Smooth muscle cell (in vitro differentiated cells): Measurements from ENCODE around the gene FGF4. TPM values are rescaled to one million over a fixed set of nuclear protein-coding genes. Genes with fewer than 3 reads are reported as not detected.

Source experiments
- DNase-seq: peaks from one replicate; lab custom pipeline; 2025; ENCODE audit not compliant: unreplicated experiment; lab: John Stamatoyannopoulos, UW
- H2AFZ ChIP-seq: fragments of 200-600 bp; sonication (generic); 2 replicates; pipeline ENCODE4 v1.6.0; 2016; ENCODE audit warnings: antibody characterized with exemption, low read depth, mild to moderate bottlenecking
- H3F3A ChIP-seq: fragments of 200-600 bp; sonication (generic); 2 replicates; pipeline ENCODE4 v1.6.0; 2017; ENCODE audit warnings: antibody characterized with exemption, low read depth
- H3K27ac ChIP-seq: fragments of 200-600 bp; sonication (generic); 2 replicates; pipeline ENCODE4 v1.5.1; 2016; ENCODE audit warnings: low read depth, mild to moderate bottlenecking
- H3K27me3 ChIP-seq: fragments of 200-600 bp; sonication (generic); 2 replicates; pipeline ENCODE4 v1.6.1; 2016; ENCODE audit warnings: low read depth, mild to moderate bottlenecking
- H3K36me3 ChIP-seq: fragments of 200-600 bp; sonication (generic); 2 replicates; pipeline ENCODE4 v1.5.1; 2016; ENCODE audit warnings: low read depth
- H3K4me1 ChIP-seq: fragments of 200-600 bp; sonication (generic); 2 replicates; pipeline ENCODE4 v1.5.1; 2016; ENCODE audit warnings: low read depth
- H3K4me2 ChIP-seq: fragments of 200-600 bp; sonication (generic); 2 replicates; pipeline ENCODE4 v1.6.0; 2016; ENCODE audit warnings: mild to moderate bottlenecking
- H3K4me3 ChIP-seq: fragments of 200-600 bp; sonication (generic); 2 replicates; pipeline ENCODE4 v1.5.1; 2016; ENCODE audit warnings: mild to moderate bottlenecking
- H3K79me2 ChIP-seq: fragments of 200-600 bp; sonication (generic); 2 replicates; pipeline ENCODE4 v1.6.0; 2016; ENCODE audit warnings: low read depth, mild to moderate bottlenecking
- H3K9ac ChIP-seq: fragments of 200-600 bp; sonication (generic); 2 replicates; pipeline ENCODE4 v1.6.0; 2016; ENCODE audit warnings: low read depth
- H3K9me3 ChIP-seq: fragments of 200-600 bp; sonication (generic); replicated peaks from 2 replicates; pipeline ENCODE4 v1.5.1; 2016; ENCODE audit warnings: low read depth
- H4K20me1 ChIP-seq: fragments of 200-600 bp; sonication (generic); 2 replicates; pipeline ENCODE4 v1.6.0; 2016; ENCODE audit warnings: low read depth
- WGBS: methylation state at CpG from one replicate; pipeline ENCODE4 v1.1.7; 2016; ENCODE audit warnings: low lambda C conversion rate; 5-methylcytosine and 5-hydroxymethylcytosine counted together
- polyA plus RNA-seq: library from polyadenylated mRNA; unstranded; fragments of >200 nt; fragmentation: Nextera tagmentation; extraction: Ambion mirVana; gene quantifications from 2 replicates; pipeline ENCODE4 v1.2.1, GENCODE V29; 2016
- total RNA-seq: library from RNA; depleted of rRNA; stranded (reverse); fragments of >200 nt; gene quantifications from 2 replicates; pipeline ENCODE4 v1.2.3, GENCODE V29; 2014
- TF ChIP-seq, protein P1 (sequence below): fragments of 200-600 bp; sonication (generic); IDR thresholded peaks from 2 replicates; pipeline ENCODE4 v1.5.1; 2017; ENCODE audit warnings: borderline replicate concordance, mild to moderate bottlenecking, antibody characterized with exemption; ENCODE audit not compliant: insufficient read depth, poor library complexity, severe bottlenecking

Gene FGF4
- total and polyA plus RNA-seq, 2 experiments from 2014 or later, result not detected

DNA sequence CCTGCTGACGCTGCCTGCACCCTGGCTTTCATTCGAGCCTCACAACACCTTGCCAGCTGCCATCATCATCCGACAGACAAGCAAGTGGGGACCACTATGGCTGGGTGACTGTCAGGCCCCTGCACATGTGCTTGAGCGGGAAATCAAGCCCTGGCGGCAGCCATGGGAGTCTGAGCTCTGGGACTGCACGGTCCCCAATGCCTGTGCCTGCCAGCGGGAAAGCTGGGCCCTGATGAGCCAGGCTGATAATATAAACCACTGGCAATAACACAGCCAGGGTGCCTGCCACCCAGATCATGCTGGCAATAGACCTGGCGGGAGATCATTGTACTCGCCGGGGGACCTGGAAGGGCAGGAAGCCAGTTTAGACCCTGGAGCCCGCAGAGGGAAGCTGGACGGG lies 41.5 kb upstream of the FGF4 start:
- no peak overlapping the region for H3K27ac ChIP-seq
- peaks cover 71% of the 10 kb centered on the region for H3K27me3 ChIP-seq
- TF ChIP-seq, protein P1, sequence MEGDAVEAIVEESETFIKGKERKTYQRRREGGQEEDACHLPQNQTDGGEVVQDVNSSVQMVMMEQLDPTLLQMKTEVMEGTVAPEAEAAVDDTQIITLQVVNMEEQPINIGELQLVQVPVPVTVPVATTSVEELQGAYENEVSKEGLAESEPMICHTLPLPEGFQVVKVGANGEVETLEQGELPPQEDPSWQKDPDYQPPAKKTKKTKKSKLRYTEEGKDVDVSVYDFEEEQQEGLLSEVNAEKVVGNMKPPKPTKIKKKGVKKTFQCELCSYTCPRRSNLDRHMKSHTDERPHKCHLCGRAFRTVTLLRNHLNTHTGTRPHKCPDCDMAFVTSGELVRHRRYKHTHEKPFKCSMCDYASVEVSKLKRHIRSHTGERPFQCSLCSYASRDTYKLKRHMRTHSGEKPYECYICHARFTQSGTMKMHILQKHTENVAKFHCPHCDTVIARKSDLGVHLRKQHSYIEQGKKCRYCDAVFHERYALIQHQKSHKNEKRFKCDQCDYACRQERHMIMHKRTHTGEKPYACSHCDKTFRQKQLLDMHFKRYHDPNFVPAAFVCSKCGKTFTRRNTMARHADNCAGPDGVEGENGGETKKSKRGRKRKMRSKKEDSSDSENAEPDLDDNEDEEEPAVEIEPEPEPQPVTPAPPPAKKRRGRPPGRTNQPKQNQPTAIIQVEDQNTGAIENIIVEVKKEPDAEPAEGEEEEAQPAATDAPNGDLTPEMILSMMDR, result no peak

DNA sequence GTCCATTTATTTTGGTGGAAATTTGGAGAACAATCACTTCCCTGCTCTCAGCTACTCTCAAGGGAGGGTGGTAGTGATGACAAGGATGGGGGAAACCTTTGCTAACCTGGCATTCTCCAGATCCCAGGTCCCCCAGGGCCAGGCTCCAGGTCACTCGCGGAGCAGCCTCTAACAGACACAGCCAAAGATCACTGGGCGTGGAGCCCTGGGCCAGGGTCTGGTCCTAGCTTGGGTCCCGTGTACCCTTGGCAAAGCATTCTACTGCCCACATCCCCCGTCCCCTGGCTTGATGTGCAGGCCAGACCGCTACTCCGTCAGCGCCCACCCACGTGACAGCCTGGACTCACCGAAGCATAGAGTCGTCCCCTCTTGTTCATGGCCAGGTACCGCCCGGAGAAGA lies 40.8 kb upstream of the FGF4 start:
- 90% methylated on average over 13 of the region's 13 CpGs for WGBS
- H3K9ac ChIP-seq, result no peak overlapping the region
- no peak for DNase-seq
- H2AFZ ChIP-seq, result no peak overlapping the region
- H3K79me2 ChIP-seq, result no peaks in the 10 kb centered on the region
- no peak overlapping the region for H3K27ac ChIP-seq
- H3K36me3 ChIP-seq, result no peaks in the 10 kb centered on the region
- H3K27me3 ChIP-seq, result peaks cover 64% of the 10 kb centered on the region
- TF ChIP-seq, protein P1, result no peak
- peaks cover 14% of the 10 kb centered on the region for H3K4me1 ChIP-seq
- H3K9me3 ChIP-seq, result no peaks in the 10 kb centered on the region
- H3K4me2 ChIP-seq, result no peak overlapping the region
- no peak overlapping the region for H3K4me3 ChIP-seq
- no peaks in the 10 kb centered on the region for H3F3A ChIP-seq
- no peaks in the 10 kb centered on the region for H4K20me1 ChIP-seq

More for the DNA sequence above, 41.5 kb upstream of the FGF4 start:
- peaks cover 14% of the 10 kb centered on the region for H3K4me1 ChIP-seq
- H3K9me3 ChIP-seq, result no peaks in the 10 kb centered on the region
- H3F3A ChIP-seq, result no peaks in the 10 kb centered on the region
- no peak overlapping the region for H3K4me3 ChIP-seq
- no peak overlapping the region for H3K9ac ChIP-seq
- no peak overlapping the region for H3K4me2 ChIP-seq
- DNase-seq, result no peak
- H3K79me2 ChIP-seq, result no peaks in the 10 kb centered on the region
- 42% methylated on average over 12 of the region's 12 CpGs for WGBS
- H3K36me3 ChIP-seq, result no peaks in the 10 kb centered on the region
- no peaks in the 10 kb centered on the region for H4K20me1 ChIP-seq
- H2AFZ ChIP-seq, result no peak overlapping the region

DNA sequence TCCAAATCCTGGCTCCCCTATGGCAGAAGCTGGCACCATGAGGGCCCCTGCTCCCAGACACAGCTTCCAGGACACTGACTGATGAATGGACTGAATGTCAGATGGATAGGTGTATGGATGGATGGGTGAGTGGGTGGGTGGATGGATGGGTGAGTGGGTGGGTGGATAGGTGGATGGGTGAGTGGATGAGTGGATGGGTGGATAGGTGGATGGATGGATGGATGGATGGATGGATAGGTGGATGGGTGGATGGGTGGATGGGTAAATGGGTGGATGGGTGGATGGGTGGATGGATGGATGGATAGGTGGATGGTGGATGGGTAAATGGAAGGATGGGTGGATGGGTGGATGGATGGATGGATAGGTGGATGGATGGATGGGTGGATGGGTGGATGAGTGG lies 39.8 kb upstream of the FGF4 start:
- Histone ChIP-seq H3K27me3 (peaks cover 53% of the 10 kb centered on the region), H3K36me3 (no peaks in the 10 kb centered on the region), H3K9ac (no peak overlapping the region), H4K20me1 (no peaks in the 10 kb centered on the region), H3K9me3 (no peaks in the 10 kb centered on the region), H3K4me1 (peaks cover 14% of the 10 kb centered on the region), H3K79me2 (no peaks in the 10 kb centered on the region), H2AFZ (no peak overlapping the region), H3K27ac (no peak overlapping the region), H3K4me2 (no peak overlapping the region), H3F3A (no peaks in the 10 kb centered on the region), H3K4me3 (no peak overlapping the region)
- TF ChIP-seq, protein P1, result no peak
- DNase-seq, result no peak

DNA sequence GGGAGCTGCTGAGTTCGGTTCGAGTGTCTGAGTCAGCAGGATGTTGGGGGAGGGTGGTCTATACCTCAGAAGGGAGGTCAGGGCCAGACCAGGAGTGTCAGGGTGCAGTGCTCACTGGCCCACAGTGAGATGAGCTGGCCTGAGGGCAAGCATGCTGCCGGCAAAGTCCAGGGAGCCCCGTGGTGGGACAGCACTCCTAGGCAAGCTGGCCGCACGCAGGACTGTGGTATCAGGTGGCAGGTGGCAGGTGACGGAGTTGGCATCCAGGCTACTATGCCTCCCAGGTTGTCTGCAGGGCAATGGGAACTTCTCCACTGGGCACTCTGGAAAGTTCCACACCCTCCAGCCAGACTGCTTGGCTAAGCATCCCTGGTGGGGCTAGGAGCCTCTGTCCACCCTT lies 39.3 kb upstream of the FGF4 start:
- no peak for DNase-seq
- H2AFZ ChIP-seq, result no peak overlapping the region
- no peaks in the 10 kb centered on the region for H3F3A ChIP-seq
- no peak overlapping the region for H3K4me3 ChIP-seq
- no peaks in the 10 kb centered on the region for H3K79me2 ChIP-seq
- no peaks in the 10 kb centered on the region for H3K36me3 ChIP-seq
- no peak overlapping the region for H3K9ac ChIP-seq
- H3K27ac ChIP-seq, result no peak overlapping the region
- WGBS, result 66% methylated on average over 7 of the region's 7 CpGs
- H3K4me2 ChIP-seq, result no peak overlapping the region
- H3K27me3 ChIP-seq, result peaks cover 48% of the 10 kb centered on the region
- no peaks in the 10 kb centered on the region for H4K20me1 ChIP-seq
- H3K4me1 ChIP-seq, result peaks cover 14% of the 10 kb centered on the region
- H3K9me3 ChIP-seq, result no peaks in the 10 kb centered on the region
- TF ChIP-seq, protein P1, result no peak
